ENCODE data around the gene CYP1A2. TPM values are rescaled to one million over a fixed set of nuclear protein-coding genes. Genes with fewer than 3 reads are reported as not detected.
"Not testable (repeated sequence)": the region's sequence is repeated elsewhere in the genome, so short reads cannot be mapped to it uniquely, and the experiment has no call there.

CYP1A2 gene
- total RNA-seq, 1 donor from 2014 or later: not detected

DNA sequence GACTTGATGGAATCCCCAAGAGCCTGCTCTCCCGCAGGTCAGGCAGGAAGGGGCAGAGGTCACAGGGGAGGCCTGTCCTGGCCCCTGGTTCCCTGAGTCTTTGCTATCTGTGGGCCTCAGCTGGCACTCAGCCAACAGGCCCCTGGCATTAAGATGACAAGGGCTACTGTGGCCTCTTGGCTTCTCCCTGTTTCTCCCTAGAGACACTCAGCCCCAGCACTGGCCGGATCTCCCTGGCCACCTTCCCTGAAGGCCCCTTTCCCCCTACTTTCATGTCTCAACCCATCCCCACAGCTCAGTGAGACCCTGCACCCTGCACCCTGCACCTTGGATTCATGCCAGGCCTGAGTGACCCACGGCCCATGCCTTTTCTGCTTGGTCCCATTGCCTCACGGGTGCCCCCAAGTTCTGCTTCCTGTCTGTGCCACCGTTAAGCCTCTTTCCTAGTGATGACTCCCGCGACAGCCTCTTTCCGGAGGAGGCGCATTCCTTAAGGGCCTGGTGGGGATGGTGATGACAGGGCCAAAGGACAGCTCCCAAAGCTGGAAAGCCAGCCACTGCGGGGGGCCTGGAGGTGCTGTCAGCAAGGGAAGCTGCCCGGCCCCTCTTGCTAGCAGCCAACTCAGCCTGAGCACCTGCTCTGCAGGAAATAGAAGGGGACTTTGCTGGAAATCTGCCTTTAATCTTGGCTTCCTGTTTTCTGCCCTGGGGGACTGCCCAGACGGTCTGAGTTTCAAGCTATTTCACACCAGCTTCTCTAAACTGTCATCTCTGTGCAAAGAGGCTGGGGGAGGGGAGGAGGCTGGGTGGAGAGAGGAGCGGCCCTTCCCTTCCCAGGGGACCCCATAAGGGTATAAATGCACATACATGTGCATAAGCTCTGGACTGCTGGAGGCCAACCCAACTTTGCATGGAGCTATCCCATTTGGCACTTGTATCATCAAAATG, 28.4 kb downstream of the CYP1A2 start:
- DNase-seq (ENCODE audit: low read depth): no peak

DNA sequence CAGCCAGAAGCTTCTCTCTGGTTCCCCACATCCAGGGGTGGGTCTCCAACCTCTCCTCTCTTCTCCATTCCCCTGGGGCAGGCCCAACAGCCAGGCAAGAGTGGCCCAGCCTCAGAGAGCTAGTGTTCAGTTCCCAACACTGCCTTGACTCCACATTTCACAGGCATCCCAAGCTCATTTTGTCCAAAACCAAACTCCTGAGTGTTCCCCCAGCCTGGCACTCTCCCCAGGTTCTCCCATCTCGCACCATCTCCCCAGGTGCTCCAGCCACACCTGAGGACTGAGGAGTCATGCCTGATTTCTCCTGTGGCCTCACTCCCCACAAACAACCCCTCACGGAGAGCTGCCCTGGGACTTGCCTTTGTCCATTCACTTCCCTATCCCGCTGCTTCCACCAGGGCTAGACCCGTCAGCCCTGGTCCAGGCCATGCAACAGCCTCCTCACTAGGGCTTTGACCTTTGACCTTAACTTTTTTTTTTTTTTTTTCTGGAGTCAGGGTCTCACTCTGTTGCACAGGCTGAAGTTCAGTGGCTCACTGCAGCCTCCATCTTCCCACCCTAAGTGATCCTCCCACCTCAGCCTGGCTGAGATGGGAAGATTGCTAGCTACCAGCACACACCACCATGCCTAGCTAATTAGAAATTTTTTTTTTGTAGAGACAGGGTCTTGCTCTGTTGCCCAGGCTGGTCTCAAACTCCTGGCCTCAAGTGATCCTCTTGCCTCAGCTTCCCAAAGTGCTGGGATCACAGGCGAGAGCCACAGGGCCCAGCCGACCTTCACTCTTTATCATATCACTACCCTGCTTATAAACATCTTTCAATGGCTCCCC, 29.3 kb downstream of the CYP1A2 start:
- DNase-seq (ENCODE audit: low read depth): no peak

DNA sequence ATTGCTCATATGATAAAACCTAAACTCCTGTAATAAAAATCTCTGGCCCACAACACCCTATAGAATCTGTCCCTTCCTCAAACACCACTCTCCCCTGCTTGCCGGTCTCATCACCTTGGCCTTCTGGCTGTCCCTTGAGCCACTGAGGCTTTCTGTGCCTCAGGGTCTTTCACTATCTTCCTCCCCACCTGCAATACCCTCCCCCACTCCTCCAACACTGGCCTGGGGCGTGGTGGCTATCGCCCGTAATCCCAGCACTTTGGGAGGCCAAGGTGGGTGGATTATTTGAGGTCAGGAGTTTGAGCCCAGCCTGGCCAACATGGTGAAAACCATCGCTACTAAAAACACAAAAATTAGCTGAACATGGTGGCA, 29.9 kb downstream of the CYP1A2 start:
- no peak for DNase-seq (ENCODE audit: low read depth)

DNA sequence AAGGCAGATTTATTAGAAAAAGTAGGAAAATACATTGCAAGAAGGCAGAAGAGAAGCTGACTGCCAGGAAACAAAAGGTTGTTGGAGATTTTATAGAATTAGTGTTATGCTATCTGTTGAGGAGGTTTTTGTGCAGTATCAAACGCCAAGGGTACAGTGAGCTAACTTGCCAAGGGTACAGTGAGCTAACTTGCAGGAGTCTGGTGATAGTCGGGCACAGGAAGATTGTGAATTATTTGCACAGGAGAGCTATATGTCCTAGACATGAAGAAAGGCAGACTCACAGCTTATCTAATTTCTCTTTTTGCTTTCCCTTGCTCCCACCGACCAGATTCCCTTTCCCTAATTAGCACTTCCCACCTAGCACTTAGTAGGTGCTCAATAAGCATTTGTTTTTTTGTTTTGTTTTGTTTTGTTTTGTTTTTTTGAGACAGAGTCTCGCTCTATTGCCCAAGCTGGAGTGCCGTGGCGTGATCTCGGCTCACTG, 30.6 kb downstream of the CYP1A2 start:
- DNase-seq (ENCODE audit: low read depth): no peak

DNA sequence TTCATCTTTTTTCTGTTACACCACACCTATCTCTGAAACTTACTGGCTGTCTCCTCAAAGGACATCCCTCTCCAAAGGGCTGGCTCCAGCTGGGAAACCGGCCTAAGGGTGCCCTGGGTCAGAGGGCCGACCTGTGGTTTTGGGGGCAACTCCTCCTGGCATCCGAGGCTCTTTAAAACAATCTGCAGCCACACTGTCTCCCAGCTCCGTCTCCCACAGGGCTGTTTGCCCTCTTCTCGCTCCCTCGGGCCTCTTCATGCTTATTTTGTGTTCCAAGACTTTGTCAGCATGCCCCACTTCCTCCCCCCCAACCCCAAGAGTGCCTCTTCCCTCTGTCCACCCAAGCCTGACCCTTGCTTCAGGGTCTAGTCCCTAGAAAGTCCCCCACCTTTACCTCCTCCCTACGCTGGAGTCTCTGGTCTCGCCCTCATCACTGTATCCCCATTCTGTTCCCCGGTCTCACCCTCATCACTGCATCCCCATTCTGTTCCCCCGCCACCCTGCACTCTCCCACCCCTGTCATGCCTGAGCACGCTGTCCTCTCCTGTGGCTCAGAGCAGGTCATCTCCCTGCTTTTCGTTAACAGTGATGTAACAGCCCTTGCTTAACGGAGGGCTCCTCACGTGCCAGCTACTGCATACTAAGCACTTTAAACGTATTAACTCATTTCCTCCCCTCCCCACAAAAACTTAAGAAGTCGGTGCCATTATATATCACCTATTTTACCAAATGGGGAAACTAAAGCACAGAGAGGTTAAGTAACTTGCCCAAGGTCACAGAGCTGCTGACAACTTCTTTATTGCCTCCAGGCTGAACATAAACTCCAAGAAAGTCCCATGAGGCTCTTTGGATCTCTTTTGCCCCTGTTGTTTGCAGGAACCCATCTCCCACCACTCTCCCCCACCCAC, 32.1 kb downstream of the CYP1A2 start:
- no peak for DNase-seq (ENCODE audit: low read depth)

DNA sequence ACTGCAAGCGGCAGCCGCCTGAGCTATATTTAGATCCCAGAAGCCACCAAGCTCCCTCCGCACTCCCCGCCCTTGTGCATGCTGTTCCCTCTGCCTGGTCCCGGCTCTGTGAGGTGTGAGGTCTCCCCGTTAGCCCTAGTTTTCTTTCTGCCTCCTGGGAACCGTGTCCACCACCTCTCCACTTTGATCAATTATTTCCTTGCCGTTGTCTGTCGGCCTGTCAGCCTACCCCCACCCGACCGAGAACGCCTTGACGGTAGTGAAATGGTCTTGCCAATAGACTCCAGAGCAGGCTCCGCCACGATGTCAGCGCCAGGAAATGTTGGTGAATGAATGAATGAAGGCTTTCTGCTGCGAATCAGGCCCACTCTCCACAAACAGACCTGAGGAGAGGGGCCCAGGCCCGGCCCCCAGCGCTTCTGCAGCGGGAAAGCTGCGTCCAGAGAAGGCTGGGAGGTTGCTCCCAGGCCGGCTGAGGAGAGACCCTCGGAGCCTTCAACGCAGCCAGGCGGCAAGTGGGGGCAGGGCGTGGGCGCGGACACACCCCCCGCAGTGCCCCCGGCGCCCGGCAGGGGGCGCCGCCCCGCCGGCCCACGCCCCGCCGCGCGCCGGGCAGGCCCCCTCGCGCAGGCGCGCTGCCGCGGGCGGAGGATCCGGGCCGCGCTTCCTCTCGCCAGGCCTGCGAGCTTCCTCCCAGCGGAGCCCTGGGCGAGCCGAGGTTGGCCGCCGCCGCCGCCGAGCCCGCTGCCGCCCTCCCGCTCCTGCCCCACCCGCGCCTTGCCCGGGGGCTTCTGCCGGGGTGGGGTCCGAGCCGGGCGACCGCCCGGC, 33.0 kb downstream of the CYP1A2 start, which contains the start of gene CSK:
Gene CSK (plus strand): TSS at position 650 of the 828 bp plus-strand sequence. CDS start 16,218 bp downstream, outside the sequence.
- DNase-seq (ENCODE audit: low read depth): no peak

DNA sequence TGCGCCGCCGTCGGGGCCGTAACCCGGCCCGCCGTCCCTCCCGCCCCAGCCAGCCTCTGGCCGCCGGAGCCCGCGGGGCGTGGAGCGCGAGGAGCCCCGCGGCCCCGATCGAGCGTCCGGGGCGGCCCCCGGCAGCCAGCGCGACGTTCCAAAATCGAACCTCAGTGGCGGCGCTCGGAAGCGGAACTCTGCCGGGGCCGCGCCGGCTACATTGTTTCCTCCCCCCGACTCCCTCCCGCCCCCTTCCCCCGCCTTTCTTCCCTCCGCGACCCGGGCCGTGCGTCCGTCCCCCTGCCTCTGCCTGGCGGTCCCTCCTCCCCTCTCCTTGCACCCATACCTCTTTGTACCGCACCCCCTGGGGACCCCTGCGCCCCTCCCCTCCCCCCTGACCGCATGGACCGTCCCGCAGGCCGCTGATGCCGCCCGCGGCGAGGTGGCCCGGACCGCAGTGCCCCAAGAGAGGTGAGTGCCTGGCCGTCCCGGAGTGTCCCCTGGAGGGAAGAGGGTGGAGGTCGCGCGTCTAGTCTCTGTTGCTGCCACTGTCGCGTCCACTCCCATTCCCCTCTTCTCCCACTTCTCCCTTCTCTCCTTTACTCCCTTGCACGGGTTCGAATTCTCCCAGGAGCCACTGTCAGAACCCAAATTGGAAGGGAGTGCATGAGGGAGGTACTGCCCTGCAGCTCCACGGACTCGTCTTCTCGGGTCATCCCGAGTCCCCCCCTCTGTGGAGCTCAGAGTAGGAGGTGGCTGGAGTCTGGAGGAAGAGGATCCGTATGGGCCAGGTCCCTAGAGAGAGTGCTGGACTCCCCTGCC, 33.8 kb downstream of the CYP1A2 start:
- DNase-seq (ENCODE audit: low read depth): no peak

DNA sequence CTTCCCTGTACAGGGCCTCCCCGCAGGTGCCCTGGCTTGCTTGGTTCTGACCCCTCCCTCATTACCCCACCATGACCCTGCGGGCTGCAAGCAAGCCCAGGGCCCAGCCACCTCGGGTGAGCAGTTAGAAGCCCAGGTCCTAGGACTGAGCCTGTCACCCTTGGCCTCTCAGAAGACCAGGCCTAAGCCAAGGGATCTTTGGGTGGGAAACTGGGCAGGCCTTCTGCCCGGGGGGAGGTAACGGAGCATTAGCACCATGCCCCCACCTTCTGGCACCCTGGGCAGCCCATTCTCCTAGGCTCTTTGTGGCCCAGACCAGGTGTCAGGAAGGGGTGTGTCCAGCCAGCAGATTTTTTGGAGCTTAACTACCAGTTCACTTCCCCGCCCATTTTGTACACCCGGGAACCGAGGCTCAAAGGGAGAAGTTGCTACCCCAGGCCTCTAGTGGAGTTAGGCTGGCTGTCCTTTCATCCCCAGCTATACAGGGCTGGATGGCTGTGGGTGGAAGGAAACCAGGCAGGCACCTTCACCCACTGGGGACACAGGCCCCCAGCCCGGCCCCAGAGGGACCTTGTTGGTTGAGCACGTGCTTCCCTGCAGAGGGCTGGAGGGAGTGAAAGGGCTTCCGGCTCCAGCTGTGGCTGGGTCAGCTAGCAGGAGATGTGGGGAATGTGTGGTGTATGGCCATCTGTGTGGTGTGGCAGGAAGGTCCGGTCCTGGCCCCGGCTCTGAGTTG, 34.6 kb downstream of the CYP1A2 start:
- DNase-seq (ENCODE audit: low read depth): no peak

DNA sequence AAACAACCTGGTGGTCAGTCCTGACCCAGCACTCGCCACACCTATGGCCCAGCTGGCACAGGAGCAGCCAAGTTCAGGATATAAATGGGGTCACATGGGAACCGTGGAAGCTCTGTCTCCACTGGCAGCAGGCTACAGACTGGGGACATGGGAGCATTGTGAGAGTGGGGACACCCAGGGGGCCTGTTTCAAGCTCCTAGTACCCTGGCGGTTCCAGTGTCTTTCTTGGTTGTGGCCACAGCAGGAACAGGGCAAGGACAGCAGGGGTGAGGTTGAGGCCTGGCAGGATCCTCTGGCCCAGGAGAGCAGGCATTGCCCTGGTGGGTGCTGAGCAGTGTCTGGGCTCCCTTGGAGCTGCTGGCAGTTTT, 35.1 kb downstream of the CYP1A2 start:
- DNase-seq (ENCODE audit: low read depth): no peak

DNA sequence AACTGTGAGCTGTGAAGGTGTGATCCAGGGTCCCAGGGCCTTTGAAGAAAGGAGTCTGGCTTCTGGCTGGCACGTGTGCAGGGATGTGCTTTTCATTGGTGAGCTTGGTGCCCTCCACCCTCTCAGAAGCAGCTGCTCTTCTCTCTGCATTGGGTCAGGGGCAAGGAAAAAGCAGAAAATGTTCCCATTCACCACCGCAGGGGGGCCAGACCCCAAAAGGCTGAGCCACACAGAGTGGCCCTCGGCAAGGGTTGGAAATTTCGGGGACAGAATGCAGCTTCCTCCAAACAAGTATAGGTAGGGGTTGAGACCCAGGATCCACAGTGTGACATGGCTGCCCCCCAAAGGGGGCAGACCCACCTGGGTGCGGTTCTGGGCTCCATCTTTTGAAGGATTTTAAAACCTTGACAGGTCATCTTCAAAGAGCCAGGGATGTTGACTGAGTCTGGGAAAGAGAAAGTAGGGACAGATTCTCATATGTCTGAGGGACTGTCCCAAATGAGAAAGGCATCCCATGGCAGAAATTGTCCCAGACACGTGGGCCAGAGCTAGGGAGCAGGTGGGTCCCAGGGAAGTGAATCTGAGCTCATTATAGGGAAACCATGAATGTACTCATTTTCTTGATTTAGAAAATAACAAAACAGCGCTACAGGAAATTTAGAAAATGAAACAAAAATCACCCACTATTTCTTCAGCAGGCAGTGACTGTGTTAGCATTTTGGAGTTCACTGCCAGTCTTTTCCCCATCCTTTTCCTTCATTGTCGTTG, 36.0 kb downstream of the CYP1A2 start:
- DNase-seq (ENCODE audit: low read depth): no peak

DNA sequence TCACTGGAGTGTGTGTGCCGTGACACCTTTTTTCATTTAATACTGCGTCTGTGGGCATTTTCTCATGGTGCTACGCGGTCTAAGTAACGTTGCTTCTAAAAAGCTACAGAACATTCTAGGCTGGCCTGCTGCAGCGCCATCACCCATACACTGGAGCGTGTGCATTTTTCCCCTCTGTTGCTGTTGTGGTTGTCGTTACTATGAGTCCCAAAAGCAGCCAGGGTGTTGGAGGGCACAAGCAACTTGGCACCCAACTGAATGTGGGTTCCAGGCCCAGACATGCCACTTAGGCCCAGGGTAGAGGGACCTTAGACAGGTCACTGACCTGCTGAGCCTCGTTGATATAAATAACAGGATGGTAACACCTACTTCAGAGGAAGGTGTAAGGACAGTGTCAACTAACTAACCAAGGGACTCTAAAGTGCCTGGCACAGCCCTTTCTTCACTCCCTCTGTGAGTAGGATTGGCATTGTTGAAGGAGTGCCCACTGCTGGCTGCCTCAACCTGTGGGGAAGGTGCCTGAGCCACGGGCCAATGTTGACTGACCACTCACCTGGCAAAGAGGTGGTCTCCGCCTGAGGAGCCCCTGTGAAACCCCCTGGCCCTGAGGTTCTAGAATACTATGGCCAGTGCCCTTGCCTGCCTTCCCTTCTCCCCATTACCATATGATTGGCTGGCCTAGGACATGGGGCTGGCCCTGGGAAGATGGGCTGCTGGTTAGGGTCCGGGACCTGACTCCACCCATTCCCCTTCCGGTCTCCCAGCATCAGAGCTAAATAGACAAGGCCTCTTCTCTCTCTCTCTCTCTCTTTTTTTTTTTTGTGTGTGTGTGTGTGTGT, 36.8 kb downstream of the CYP1A2 start:
- DNase-seq (ENCODE audit: low read depth): no peak

DNA sequence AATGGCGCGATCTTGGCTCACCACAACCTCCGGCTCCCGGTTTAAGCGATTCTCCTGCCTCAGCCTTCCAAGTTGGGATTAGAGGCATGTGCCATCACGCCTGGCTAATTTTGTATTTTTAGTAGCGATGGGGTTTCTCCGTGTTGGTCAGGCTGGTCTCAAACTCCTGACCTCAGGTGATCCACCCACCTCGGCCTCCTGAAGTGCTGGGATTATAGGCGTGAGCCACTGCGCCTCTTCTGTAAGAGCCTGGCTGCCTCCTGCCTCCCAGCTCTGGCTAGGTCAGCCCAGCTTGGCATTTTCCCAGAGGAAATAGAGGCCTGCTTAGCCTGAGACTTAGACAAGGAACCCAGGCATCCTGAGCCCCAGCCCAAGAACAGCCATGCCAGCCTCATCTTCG, 37.4 kb downstream of the CYP1A2 start:
- not testable (repeated sequence) for DNase-seq (ENCODE audit: low read depth)

DNA sequence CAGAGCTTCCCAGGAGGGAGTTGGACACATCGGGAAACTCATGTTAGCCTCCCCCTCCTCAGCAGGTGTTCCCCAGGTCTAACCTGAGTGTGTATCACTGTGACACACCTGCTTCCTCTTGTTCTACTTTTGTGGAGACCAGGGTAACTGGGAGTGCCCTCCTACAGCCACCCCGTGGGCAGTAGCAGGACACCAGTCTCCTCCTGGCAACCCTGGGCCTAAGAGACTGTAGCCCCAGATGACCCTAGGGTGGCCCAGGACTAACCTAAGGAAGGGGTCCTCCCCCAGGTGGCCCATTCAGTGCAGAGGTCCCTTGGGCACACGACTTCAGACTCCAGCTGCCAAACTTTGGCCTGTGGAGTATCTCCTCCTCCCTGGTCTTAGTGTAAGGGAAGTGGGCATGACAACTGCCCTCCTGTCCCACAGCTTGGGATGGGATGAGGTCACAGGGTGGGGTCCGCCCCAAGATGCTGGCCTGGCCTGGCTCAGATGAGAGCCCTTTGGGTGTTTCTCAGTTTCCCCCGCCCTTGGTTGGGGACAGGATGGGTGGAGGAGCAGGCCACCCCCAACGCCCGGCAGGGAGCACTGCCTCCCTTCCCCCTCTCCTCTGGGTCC, 38.0 kb downstream of the CYP1A2 start:
- DNase-seq (ENCODE audit: low read depth): no peak

DNA sequence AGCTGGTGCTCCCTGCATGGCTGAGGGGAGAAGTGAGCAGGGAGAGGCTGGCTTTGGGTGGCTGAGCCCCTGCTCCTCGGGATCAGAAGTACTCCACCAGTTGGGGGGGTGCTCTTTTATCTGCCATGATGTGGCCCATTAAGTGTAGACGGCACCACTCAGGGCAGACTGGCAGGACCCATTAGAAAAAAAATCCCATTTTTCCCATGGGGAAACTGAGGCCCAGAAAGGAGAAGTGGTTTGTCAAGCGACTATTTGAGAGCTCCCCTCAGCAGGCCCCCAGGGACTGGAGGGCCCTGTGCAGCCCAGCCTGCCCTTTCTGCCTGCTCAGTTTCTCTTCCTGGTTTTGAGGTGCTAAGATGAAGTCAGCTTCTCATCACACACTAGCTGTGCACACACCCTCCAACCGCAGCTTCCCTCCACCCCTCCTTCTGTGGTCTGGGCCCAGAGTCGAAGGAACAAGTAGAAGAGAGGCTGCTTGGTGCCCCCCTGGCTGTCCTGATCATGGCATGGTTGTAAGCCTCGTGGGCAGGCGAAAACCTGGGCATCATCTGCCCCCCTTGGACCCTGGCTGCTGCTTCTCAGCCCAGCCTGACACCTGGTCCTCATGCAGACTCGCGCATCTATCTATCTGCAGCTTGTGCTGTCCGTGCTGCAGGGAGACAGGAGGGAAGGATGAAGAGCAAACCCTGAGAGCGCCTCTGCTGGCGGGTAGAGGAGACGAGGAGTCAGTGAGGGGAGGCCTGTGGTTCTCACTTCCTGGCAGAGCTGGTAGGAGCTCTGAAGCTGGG, 38.8 kb downstream of the CYP1A2 start:
- no peak for DNase-seq (ENCODE audit: low read depth)

DNA sequence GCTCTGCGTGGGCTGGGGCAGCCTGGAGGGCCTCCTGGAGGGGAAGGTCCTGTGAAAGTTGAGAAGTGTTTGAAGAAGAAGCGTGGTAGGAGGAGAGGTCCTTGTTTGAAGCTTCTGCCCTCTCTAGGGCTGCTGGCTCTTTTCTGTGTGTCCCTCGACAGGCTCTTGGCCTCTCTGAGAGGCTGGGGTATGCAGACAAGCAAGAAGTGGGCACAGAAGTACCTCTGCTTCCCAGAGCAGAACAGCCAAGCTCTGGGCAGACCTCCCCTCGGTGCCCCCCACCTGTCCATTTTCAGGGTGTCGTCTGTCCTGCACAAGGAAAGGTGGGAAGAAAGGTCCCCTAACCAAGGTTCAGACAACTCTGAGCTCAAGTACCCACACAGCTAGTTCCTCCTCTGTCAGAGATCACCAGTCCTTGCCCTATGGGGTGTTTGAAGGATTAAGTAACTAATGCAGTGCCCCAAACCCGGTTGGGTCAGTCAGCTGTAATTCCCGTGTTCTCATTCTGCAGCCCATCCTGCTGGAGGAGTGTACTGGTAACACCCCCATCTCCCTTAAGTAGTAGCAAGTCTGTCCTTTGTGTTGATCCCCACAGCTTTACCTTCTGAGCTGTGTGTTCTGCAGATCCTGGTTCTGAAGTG, 39.5 kb downstream of the CYP1A2 start:
- no peak for DNase-seq (ENCODE audit: low read depth)

Measured in renal cortical epithelial cell (primary cell).